HCT116 (cell line): ENCODE results near the gene FUCA2. TPM values are rescaled to one million over a fixed set of nuclear protein-coding genes. Genes with fewer than 3 reads are reported as not detected.

Experiments used
- ATAC-seq: fragments of 200-7000 bp; cut with Tn5 transposase; 2 replicates; pipeline ENCODE4 v1.9.1; 2020; ENCODE audit warnings: mild to moderate bottlenecking, moderate library complexity
- BruUV-seq: library from RNA; stranded (reverse); fragments of 400-500 nt; replicated peaks from 2 replicates; lab custom pipeline; 2021; lab: Mats Ljungman, UMichigan
- CTCF ChIA-PET: fragments of 300-600 bp; sonication (Branson Sonifier 250); formaldehyde crosslinking; loops from one replicate; lab custom pipeline; 2021; ENCODE audit warnings: antibody characterized with exemption; lab: Charles Lee
- POLR2A ChIA-PET: fragments of 300-600, 350-600 bp; sonication (Branson Sonifier 250); formaldehyde crosslinking; loops from one replicate; lab custom pipeline; 2021; ENCODE audit warnings: antibody characterized with exemption; lab: Charles Lee
- RAD21 ChIA-PET, 2 experiments: fragments of 300-600 bp; sonication (Branson Sonifier 250); formaldehyde crosslinking; loops; one replicate each; lab custom pipeline; 2023; ENCODE audit warnings: low total read pairs in 2 of 2; ENCODE audit not compliant: uncharacterized antibody in 2 of 2, unreplicated experiment in 2 of 2, low non-redundant PET in 1 of 2; lab: Charles Lee
- DNase-seq: peaks from one replicate; pipeline ENCODE4 v3.0.0-alpha.2; 2010; ENCODE audit warnings: low read depth, low spot score
- H2AFZ ChIP-seq: fragments of 200-600 bp; shearing (Covaris generic), sonication (generic); 2 replicates; pipeline ENCODE4 v1.6.1; 2017; ENCODE audit warnings: low read depth, mixed run types, mixed read lengths, antibody characterized with exemption, low read length; ENCODE audit not compliant: poor library complexity, severe bottlenecking
- H3K27ac ChIP-seq: 2 replicates; pipeline ENCODE4 v1.5.1; 2012; ENCODE audit warnings: low read depth, low read length
- H3K27me3 ChIP-seq: fragments of 200-600 bp; sonication (generic); 2 replicates; pipeline ENCODE4 v1.6.1; 2016; ENCODE audit warnings: mixed run types, low read length, mixed read lengths; ENCODE audit not compliant: insufficient read depth
- H3K36me3 ChIP-seq, 2 experiments: fragments of 200-500 bp in 1 of 2; fragments of 200-600 bp in 1 of 2; sonication (Bioruptor generic) in 1 of 2; sonication (generic) in 1 of 2; 2 replicates each; pipeline versions ENCODE4 v1.5.1 to v1.6.1; 2014 to 2016; ENCODE audit warnings: low read length in 2 of 2, inconsistent platforms in 1 of 2, mixed read lengths in 1 of 2, mixed run types in 1 of 2; ENCODE audit not compliant: insufficient read depth in 2 of 2, control insufficient read depth in 1 of 2
- H3K4me1 ChIP-seq, 2 experiments: fragments of 200-600 bp in 1 of 2; sonication (generic) in 1 of 2; 2 replicates each; pipeline versions ENCODE4 v1.5.1 to v1.6.1; 2012 to 2017; ENCODE audit warnings: low read length in 2 of 2, inconsistent platforms in 1 of 2, mild to moderate bottlenecking in 1 of 2, mixed read lengths in 1 of 2, mixed run types in 1 of 2, moderate library complexity in 1 of 2; ENCODE audit not compliant: insufficient read depth in 2 of 2, control insufficient read depth in 1 of 2
- H3K4me2 ChIP-seq: fragments of 200-600 bp; sonication (generic); 2 replicates; pipeline ENCODE4 v1.6.1; 2017; ENCODE audit warnings: mixed run types, low read length, mixed read lengths
- H3K4me3 ChIP-seq, 2 experiments: fragments of 200-600 bp in 1 of 2; sonication (generic) in 1 of 2; replicated peaks in 1 of 2; 2 replicates each; pipeline ENCODE4 v1.5.1; 2011 to 2016; ENCODE audit warnings: low read length in 2 of 2, control low read depth in 1 of 2, low read depth in 1 of 2, mild to moderate bottlenecking in 1 of 2, mixed read lengths in 1 of 2, mixed run types in 1 of 2
- H3K79me2 ChIP-seq: fragments of 200-600 bp; sonication (generic); 2 replicates; pipeline ENCODE4 v1.6.1; 2017; ENCODE audit warnings: mild to moderate bottlenecking, mixed run types, low read length, moderate library complexity, mixed read lengths; ENCODE audit not compliant: insufficient read depth
- H3K9ac ChIP-seq: fragments of 200-600 bp; sonication (generic); 2 replicates; pipeline ENCODE4 v1.6.1; 2016; ENCODE audit warnings: low read length, mixed read lengths
- H3K9me2 ChIP-seq: fragments of 200-600 bp; sonication (generic), shearing (Covaris generic); 2 replicates; pipeline ENCODE4 v1.6.1; 2017; ENCODE audit warnings: mixed run types, mild to moderate bottlenecking, moderate library complexity; ENCODE audit not compliant: insufficient read depth
- H3K9me3 ChIP-seq, 2 experiments: fragments of 200-500 bp in 1 of 2; fragments of 200-600 bp in 1 of 2; sonication (Bioruptor generic) in 1 of 2; sonication (generic) in 1 of 2; 2 replicates each; pipeline ENCODE4 v1.6.1; 2014 to 2017; ENCODE audit warnings: low read length in 2 of 2, mixed read lengths in 2 of 2, inconsistent platforms in 1 of 2, low read depth in 1 of 2, mild to moderate bottlenecking in 1 of 2, mixed run types in 1 of 2, moderate library complexity in 1 of 2; ENCODE audit not compliant: control insufficient read depth in 1 of 2, insufficient read depth in 1 of 2
- H4K20me1 ChIP-seq: fragments of 200-600 bp; sonication (generic), shearing (Covaris generic); 2 replicates; pipeline ENCODE4 v1.6.1; 2017; ENCODE audit warnings: mixed run types, mild to moderate bottlenecking, moderate library complexity; ENCODE audit not compliant: insufficient read depth
- EGR1 ChIP-seq: IDR thresholded peaks from 2 replicates; pipeline ENCODE4 v1.6.1; 2012; ENCODE audit warnings: low read depth
- ELF1 ChIP-seq: IDR thresholded peaks from 2 replicates; pipeline ENCODE4 v1.6.1; 2012; ENCODE audit warnings: low read depth, borderline replicate concordance
- EZH2phosphoT487 ChIP-seq: fragments of 200-600 bp; IDR thresholded peaks from 2 replicates; pipeline ENCODE4 v1.6.1; 2018; ENCODE audit warnings: antibody characterized with exemption, borderline replicate concordance
- FOSL1 ChIP-seq: IDR thresholded peaks from 2 replicates; pipeline ENCODE4 v1.6.1; 2012; ENCODE audit warnings: low read depth
- POLR2A ChIP-seq: IDR thresholded peaks from 2 replicates; pipeline ENCODE4 v1.7.0; 2011; ENCODE audit warnings: borderline replicate concordance; ENCODE audit not compliant: insufficient read depth, insufficient read length; ENCODE audit errors: extremely low read depth
- POLR2AphosphoS5 ChIP-seq: IDR thresholded peaks from 2 replicates; pipeline ENCODE4 v1.6.1; 2011; ENCODE audit warnings: mild to moderate bottlenecking, low read depth, low read length, moderate library complexity
- RAD21 ChIP-seq: IDR thresholded peaks from 2 replicates; pipeline ENCODE4 v1.6.1; 2012; ENCODE audit warnings: low read depth, mild to moderate bottlenecking
- SIN3A ChIP-seq: IDR thresholded peaks from 2 replicates; pipeline ENCODE4 v1.6.1; 2012; ENCODE audit warnings: low read depth
- SRF ChIP-seq: IDR thresholded peaks from 2 replicates; pipeline ENCODE4 v1.6.1; 2012; ENCODE audit warnings: low read depth
- YY1 ChIP-seq: IDR thresholded peaks from 2 replicates; pipeline ENCODE4 v1.6.1; 2011; ENCODE audit warnings: low read length, low read depth, moderate library complexity, mild to moderate bottlenecking; ENCODE audit not compliant: insufficient replicate concordance; ENCODE audit errors: extremely low read depth
- ZFX ChIP-seq: fragments of 450-650 bp; IDR thresholded peaks from 2 replicates; pipeline ENCODE4 v1.6.1; 2017
- ZNF274 ChIP-seq: fragments of 200-500 bp; sonication (Bioruptor generic); IDR thresholded peaks from 2 replicates; pipeline ENCODE4 v1.6.1; 2014; ENCODE audit warnings: mild to moderate bottlenecking, low read depth, low read length, inconsistent platforms
- intact Hi-C: fragments of 100-400 bp; cut with micrococcal nuclease; formaldehyde crosslinking; loops from 2 replicates; pipeline ENCODE4 v1.10.0; 2022
- total RNA-seq: library from RNA; stranded (reverse); gene quantifications from one replicate; pipeline ENCODE4 v1.2.1, GENCODE V29; 2021; ENCODE audit not compliant: unreplicated experiment
- TF ChIP-seq, protein P1 (sequence below): IDR thresholded peaks from 2 replicates; pipeline ENCODE4 v1.6.1; 2012
- TF ChIP-seq, protein P2 (sequence below): IDR thresholded peaks from 2 replicates; pipeline ENCODE4 v1.6.1; 2012
- TF ChIP-seq, protein P3 (sequence below): IDR thresholded peaks from 2 replicates; pipeline ENCODE4 v1.6.1; 2011; ENCODE audit warnings: mild to moderate bottlenecking, low read length, moderate library complexity; ENCODE audit not compliant: insufficient replicate concordance; ENCODE audit errors: extremely low read depth

The FUCA2 gene
- total RNA-seq, 1 experiment from 2014 or later, result 75.4 TPM

GRCh38 chr6:143515766-143516355, 4.3 kb upstream of the FUCA2 start:
- no peaks in the 10 kb centered on the region for H3K36me3 ChIP-seq
- intact Hi-C loops, result no loop called here
- CTCF ChIA-PET, result no interaction called here
- H3K27me3 ChIP-seq, result no peaks in the 10 kb centered on the region
- BruUV-seq, result no TSS peak
- H3K4me1 ChIP-seq, result peaks cover 2 to 23% of the 10 kb centered on the region in 2 experiments; a peak in 3 of 4 replicates
- H3K9ac ChIP-seq, result no peak overlapping the region
- H4K20me1 ChIP-seq, result no peaks in the 10 kb centered on the region
- peaks cover 4% of the 10 kb centered on the region for H3K79me2 ChIP-seq
- no peaks in the 10 kb centered on the region for H3K9me3 ChIP-seq
- no peak overlapping the region for H3K27ac ChIP-seq
- H3K4me3 ChIP-seq, result no peak overlapping the region
- ATAC-seq, result no peak
- no peak overlapping the region for H2AFZ ChIP-seq
- no peak overlapping the region for H3K4me2 ChIP-seq
- RAD21 ChIA-PET, result no interaction called here
- no peak for TF ChIP-seq POLR2A
- no peak for TF ChIP-seq EZH2phosphoT487
- TF ChIP-seq, protein P1, sequence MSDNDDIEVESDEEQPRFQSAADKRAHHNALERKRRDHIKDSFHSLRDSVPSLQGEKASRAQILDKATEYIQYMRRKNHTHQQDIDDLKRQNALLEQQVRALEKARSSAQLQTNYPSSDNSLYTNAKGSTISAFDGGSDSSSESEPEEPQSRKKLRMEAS, result no peak
- TF ChIP-seq, protein P2, sequence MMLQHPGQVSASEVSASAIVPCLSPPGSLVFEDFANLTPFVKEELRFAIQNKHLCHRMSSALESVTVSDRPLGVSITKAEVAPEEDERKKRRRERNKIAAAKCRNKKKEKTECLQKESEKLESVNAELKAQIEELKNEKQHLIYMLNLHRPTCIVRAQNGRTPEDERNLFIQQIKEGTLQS, result no peak
- no peak for TF ChIP-seq SRF
- TF ChIP-seq POLR2AphosphoS5, result no peak
- no peak for TF ChIP-seq SIN3A
- TF ChIP-seq, protein P3, sequence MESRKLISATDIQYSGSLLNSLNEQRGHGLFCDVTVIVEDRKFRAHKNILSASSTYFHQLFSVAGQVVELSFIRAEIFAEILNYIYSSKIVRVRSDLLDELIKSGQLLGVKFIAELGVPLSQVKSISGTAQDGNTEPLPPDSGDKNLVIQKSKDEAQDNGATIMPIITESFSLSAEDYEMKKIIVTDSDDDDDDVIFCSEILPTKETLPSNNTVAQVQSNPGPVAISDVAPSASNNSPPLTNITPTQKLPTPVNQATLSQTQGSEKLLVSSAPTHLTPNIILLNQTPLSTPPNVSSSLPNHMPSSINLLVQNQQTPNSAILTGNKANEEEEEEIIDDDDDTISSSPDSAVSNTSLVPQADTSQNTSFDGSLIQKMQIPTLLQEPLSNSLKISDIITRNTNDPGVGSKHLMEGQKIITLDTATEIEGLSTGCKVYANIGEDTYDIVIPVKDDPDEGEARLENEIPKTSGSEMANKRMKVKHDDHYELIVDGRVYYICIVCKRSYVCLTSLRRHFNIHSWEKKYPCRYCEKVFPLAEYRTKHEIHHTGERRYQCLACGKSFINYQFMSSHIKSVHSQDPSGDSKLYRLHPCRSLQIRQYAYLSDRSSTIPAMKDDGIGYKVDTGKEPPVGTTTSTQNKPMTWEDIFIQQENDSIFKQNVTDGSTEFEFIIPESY, result no peak
- TF ChIP-seq YY1, result no peak
- TF ChIP-seq RAD21, result no peak
- no peak for TF ChIP-seq ZFX
- no peak for TF ChIP-seq ELF1
- no peak for TF ChIP-seq ZNF274
- TF ChIP-seq EGR1, result no peak
- TF ChIP-seq FOSL1, result no peak
- TF ChIP-seq, all 23 proteins: peak for 0
- H3K9me2 ChIP-seq, result no peaks in the 10 kb centered on the region
- no peak for DNase-seq
- POLR2A ChIA-PET, result no interaction called here
